GM21786 (cell line): ENCODE results near the gene SRSF2.
"Not testable (repeated sequence)": the region's sequence is repeated elsewhere in the genome, so short reads cannot be mapped to it uniquely, and the experiment has no call there.

Experiments
- ATAC-seq: cut with Tn5 transposase; IDR thresholded peaks from one replicate; pipeline ENCODE4 v1.9.1; 2021; ENCODE audit not compliant: unreplicated experiment

Gene SRSF2

DNA sequence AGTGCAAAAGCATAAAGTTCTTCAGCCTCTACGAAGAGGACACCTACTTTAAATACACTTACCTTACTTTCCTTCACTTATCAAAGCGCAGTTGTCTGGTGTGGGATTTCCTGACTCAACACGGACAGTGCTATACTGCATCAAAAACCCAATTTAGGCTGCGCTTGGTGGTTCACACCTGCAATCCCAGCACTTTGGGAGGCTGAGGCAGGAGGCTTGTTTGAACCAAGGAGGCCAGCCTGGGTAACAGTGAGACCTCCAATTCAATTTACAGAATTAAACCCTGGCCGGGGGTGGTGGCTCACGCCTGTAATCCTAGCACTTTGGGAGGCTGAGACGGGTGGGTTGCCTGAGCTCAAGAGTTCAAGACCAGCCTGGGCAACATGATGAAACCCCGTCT, 14.9 kb downstream of the SRSF2 start:
- no peak for ATAC-seq

- no peak for ATAC-seq
These were observed 15.7 kb downstream of the SRSF2 start for GRCh38 chr17:76721463-76721862.

- ATAC-seq = no peak
These were observed 16.2 kb downstream of the SRSF2 start for GRCh38 chr17:76720941-76721340.

DNA sequence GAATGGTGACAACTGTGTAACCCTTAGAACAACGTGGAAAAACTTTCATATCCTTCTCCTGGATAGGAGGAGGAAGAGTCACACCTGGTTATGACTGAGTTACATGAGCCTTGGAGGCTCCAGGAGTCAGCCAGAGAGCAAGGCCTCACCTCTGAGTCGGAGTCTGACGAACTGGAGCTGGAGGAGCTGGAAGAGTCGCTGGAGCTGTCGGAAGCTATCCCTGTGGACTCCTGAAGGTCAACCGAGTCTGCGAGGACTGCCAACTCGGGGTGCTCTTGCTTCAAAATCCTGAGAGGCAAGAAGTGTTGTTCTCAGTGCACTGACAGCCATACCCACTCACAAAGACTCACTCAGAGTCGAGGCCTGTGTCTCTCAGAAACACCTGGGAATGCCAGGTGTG, 16.9 kb downstream of the SRSF2 start:
- no peak for ATAC-seq

DNA sequence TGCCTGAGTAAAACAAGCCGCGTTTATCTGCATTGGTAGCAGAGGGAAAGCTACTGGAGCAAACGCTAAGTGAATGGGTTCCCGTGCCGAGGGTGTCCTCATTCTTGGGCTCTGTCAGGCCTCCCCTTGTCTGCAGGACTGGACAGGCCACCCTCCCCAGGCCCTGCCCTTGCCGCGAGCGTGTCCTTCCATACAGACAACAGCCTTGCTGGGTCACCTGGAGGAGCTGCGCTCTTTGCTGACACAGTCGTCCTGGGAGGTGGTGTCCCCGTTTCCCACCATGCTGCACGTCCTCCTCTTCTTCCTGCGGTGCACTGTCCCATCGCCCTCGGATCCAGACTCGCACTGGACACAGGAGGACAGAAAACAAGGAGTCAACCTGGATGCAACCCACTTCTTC, 18.6 kb downstream of the SRSF2 start:
- no peak for ATAC-seq

- no peak for ATAC-seq
These were observed 20.3 kb downstream of the SRSF2 start for GRCh38 chr17:76716839-76717215.

- no peak for ATAC-seq
These were observed 20.8 kb downstream of the SRSF2 start for GRCh38 chr17:76716146-76716838.

DNA sequence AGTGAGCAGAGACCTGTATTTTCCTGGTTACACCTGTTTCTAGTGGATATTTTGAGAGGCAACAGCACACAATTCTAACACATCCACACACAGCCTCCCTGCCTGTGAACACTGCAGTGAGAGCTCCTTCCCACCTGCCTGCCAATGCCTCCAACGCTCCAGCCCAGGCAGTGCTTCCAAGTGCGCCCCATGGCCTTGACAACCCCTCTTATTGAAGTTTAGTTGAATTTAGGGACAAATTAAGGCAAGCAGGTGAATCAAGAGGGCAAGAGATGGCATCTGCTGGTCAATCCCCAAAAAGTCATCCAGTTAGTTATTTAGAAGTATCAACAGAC, 21.7 kb downstream of the SRSF2 start:
- ATAC-seq = no peak

DNA sequence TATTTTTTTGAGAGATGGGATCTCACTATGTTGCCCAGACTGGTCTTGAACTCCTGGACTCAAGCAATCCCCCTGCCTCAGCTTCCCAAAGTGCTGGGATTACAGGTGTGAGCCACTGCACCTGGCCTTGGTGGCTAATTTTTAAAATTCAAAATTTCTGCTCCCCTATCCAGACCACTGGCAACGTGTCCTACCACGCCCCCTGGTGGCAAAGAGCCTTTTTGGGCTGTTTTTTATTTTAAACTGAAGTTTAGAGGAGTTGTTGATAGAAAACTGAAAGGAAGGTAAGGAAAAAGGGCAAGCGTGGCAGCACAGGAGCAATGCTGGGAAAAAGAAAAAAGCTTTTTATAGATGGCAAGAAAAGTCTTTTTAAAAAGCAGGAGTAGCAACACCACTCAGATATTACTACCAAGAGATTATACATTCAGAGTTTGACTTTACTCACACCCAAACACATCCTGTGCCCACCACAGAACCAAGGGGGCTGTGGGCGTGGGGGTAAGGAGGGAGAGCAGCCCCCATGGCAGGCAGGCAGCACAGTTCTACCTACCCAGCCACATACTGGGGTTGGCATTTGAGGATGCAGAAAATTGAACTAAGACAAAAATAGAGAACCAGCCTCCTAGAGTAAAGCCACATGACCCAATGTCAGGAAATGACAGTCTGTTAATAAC, 22.2 kb downstream of the SRSF2 start:
- ATAC-seq = no peak

- no peak for ATAC-seq
These were observed 22.8 kb downstream of the SRSF2 start for GRCh38 chr17:76714336-76714735.

DNA sequence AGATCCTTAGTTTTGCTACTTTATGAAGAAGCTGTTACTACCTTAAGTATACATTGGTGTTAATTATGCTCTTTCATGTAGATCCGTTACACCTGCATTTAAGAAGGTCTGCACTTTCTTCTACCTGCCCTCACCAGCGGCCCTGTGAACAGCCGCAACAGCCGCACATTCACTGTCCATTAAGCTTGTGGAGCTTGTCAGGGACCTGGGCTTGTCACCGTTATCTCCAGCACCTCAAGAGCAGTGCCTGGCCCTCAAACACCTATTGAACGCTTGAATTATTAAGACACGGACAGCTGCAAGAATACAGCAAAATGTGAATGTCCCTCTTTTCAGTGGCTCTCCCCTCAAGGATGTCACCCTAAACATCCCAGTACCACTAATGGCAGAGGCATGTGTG, 23.4 kb downstream of the SRSF2 start:
- ATAC-seq = no peak

- ATAC-seq = not testable (repeated sequence)
These were observed 24.8 kb downstream of the SRSF2 start for GRCh38 chr17:76712321-76712720.

DNA sequence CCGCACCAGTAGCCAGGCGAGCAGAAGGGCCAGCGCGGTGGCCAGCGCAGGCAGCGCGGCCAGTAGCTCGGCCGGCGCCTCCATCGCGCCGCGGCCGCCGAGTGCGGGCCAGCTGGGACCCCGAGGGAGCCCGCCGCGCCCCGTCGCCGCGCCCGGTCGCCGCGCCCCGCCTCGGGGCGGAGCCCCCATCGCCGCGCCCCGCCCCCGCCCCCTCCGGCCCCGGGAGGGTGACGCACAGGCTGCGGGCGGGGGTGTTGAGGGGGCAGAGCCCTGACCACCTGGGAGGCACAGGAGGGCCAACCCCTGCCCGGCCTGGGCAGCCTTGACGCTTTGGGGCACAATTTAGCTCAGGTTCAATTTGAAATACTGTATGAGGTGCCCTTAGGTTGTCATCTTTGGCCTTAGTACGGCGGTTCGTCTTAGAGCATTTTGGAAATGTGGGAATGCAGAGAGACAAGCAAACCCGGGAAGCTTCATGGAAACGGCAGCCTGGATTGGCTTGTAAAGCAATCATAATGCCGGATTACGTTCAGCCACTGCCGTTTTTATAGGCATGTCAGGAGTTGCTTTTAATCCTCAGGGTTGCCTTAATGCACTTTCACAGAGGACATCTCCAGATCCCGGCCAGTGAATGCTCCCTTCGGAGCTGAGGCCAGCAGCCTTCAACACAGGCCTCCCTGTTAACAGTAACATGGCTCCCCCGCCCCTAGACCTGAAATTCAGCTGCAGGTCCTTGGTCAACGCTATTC, 26.1 kb downstream of the SRSF2 start, which contains the start of gene MXRA7:
Gene MXRA7, minus strand, starts transcription at position 103 of the 749 bp plus-strand sequence. Its CDS starts 19 bp downstream, at position 84.
- ATAC-seq = no peak

DNA sequence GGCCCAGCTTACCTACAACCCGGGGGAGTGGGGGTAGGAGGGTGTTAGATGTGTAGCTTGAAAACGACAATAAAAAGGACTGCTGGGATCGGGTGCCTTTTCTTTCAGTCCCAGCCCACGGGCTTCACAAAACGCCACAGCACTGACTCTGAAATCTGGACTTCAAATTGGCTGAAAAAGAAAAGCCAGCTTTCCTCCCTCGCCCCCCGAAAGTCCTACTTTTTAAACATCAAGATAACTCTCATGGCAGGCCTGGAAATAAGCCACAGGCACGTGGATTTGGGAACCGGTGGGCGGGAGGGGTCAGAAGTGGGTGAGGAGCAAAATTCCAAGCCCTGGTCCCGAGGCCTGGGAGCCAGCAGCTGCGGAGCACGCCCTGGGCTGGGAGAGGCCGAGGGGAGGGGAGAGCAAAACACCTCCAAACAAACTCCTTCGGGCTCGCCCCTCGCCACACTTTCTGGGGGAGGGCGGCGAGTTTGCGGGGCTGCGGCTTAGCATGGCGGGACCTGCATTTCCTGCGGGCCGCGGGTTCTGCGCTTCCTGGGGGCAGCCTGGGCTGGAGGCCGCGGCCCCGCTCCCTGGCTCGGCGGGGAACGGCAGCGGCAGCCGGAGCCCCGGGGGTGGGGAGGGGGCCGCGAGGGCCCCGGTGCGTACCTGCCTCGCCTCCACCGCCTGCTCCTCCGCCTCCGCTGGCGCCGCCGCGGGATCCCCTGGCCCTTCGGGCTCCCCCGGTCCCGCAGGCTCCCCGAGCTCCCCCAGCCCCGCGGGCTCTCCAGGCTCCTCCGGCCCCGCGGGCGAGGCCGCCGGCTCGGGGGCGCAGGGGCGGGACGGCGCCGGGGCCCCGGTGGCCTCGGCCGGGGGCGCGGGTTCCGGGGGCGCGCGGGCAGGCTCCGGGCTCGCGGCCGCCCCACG, 26.9 kb downstream of the SRSF2 start:
- not testable (repeated sequence) for ATAC-seq

DNA sequence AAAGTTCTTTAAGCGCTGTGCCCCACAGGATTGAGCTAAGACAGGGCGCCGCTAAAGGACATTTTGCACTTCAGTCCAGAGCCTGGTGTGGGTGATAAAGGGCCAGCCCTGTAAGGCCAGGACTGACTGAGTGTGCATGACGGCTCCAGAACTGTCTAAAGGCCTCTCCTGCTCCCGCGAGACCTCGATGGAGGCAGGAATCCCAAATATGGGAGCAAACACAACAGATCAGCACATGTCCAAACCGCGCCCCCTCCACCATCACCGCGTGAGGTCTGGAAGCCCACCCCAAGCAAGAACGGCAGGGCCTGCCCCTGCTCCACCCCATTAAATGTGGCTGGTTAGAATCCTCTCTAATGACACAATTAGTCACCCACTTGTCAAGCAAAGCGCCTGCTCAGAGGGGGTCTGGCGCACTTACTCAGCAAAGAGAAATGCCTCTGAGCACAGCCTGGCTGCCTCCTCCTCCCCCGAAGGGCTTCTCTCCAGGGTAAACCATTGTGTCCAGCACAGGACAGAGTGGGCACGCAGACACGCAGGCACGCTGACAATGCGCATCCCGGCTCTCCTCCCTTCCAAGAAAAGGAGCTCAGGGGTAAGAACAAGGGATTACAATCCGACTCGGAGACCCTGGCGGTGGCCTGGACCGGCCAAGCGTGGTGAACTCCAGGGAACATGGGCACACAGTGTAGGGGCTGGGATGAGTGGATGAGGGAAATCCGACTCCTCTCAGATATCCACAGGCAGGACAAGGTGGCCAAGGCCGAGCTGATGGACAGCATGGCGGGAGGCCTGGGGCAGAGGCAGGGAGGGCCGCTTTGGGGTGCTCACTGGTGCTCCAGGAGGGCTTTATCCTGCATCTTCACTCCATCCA, 27.8 kb downstream of the SRSF2 start:
- no peak for ATAC-seq

DNA sequence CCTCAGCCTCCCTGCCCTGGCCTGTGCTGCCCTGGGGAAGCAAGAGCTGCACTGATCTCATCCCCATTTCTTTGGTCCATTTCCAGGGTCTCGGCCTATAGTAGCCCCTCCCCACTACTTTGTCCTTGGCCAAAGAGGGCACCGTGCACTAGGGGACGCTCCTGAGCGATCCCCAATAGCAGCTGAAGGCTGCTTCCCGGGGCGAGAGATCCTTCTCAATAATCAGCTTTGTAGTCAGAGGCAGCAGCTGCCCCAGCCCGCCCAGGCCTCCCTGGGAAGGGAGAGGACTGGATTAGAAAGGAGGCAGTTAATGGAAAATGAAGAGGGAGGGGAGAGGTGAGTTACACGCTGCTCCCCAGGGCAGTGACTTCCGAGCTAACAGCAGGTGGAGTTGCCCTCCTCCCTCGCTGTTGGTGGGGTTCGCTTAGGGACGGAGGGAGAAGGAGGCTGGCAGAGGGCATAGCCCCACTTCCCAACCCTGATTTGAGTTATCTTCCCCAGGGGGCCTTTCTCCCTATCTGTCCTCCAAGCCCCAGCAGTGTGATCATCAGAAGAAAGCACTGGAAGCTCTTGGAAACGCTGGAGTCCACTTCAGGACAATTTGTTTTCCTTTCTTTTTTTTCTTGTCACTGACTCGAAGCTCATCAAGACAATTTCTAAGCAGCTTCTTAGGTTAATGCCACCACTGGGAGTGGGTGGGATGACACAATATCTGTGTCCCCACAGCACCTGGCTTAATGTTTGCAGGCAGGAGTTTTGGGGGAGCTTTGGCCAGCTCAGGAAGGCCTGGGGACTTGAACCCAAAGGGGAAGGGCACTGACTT, 28.9 kb downstream of the SRSF2 start:
- ATAC-seq = no peak

DNA sequence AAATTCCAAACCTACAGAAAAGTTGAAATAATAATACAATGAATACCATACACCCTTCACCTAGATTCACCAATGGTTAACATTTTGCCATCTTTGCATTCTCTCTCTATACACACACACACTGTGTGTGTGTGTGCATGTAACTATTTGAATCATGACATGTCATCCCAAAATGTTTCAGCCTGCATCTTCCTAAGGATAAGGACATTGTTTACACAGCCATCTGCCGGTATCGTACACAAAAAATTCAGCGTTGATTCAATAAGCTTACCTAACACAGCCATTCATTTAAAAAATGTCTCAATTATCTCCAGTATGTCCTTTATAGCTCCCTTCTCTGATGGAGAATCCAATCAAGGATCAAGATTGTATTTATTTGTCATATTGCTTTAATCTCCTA, 30.3 kb downstream of the SRSF2 start:
- no peak for ATAC-seq

DNA sequence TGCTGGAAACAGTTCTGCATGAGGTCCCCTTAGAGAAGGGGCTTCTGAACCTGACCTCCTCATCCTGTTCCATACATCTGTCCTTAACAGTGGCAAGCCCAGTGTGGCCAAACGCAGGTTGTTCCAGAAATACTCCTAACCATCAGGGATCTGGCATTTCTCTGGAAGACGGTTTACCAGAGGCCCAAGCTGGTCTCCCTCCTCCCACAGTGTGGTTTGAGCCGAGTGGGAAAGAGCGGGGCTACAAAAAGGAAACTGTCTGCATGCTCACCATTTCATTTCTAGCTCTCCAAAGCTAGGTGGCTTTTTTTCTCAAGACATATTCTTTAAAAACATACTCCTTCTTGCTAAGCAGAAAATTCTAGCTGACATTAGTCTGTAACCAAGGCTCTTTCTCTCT, 32.3 kb downstream of the SRSF2 start:
- ATAC-seq = no peak

GRCh38 chr17:76702941-76703637, 34.0 kb downstream of the SRSF2 start:
- no peak for ATAC-seq
